K562 (cell line): ENCODE measurements around the gene AUNIP. TPM values are rescaled to one million over a fixed set of nuclear protein-coding genes. Genes with fewer than 3 reads are reported as not detected.
A peak's percentile ranks its signal among the peaks of the same experiment; 100 is the strongest.

Experiments used
- CCNT2 ChIP-seq: IDR thresholded peaks from 2 replicates; pipeline ENCODE4 v1.6.1; 2011; ENCODE audit warnings: borderline replicate concordance, low read depth, mild to moderate bottlenecking, moderate library complexity, mixed read lengths, low read length; ENCODE audit not compliant: insufficient read length; ENCODE audit errors: extremely low read depth
- CHD2 ChIP-seq: IDR thresholded peaks from 2 replicates; pipeline ENCODE4 v1.6.1; 2011; ENCODE audit warnings: low read depth, low read length
- E2F3 ChIP-seq: fragments of 250-450 bp; sonication (Bioruptor Pico); IDR thresholded peaks from 2 replicates; pipeline ENCODE4 v1.4.0; 2020; ENCODE audit warnings: mild to moderate bottlenecking
- ELF2 ChIP-seq: fragments of 250-450 bp; sonication (Bioruptor Pico); IDR thresholded peaks from 2 replicates; pipeline ENCODE4 v1.5.0; 2021; ENCODE audit warnings: mild to moderate bottlenecking
- KAT7 ChIP-seq: sonication (generic); formaldehyde crosslinking; IDR thresholded peaks from 2 replicates; pipeline ENCODE4 v1.8.0; 2022; ENCODE audit warnings: missing genetic modification reagents, mild to moderate bottlenecking, borderline replicate concordance
- KLF10 ChIP-seq: fragments of 250-450 bp; sonication (Bioruptor Pico); IDR thresholded peaks from 2 replicates; pipeline ENCODE4 v1.6.1; 2021; ENCODE audit warnings: matching md5 sums
- NBN ChIP-seq: fragments of 450-650 bp; IDR thresholded peaks from 2 replicates; pipeline ENCODE4 v1.6.1; 2016; ENCODE audit warnings: low read depth, mild to moderate bottlenecking
- NUFIP1 ChIP-seq: fragments of 450-650 bp; IDR thresholded peaks from 2 replicates; pipeline ENCODE4 v1.6.1; 2018; ENCODE audit not compliant: partially characterized antibody
- PHF8 ChIP-seq: fragments of 200-600 bp; sonication (generic); IDR thresholded peaks from 2 replicates; pipeline ENCODE4 v1.6.1; 2012; ENCODE audit warnings: mixed run types, mild to moderate bottlenecking, inconsistent platforms, low read length, moderate library complexity, borderline replicate concordance
- SAFB2 ChIP-seq: fragments of 200-400 bp; formaldehyde crosslinking; IDR thresholded peaks from 2 replicates; pipeline ENCODE4 v1.6.1; 2018; ENCODE audit warnings: borderline replicate concordance, low read length, low read depth, moderate library complexity; ENCODE audit not compliant: severe bottlenecking
- SRSF9 ChIP-seq: fragments of 200-400 bp; formaldehyde crosslinking; IDR thresholded peaks from 2 replicates; pipeline ENCODE4 v1.6.1; 2017; ENCODE audit warnings: low read depth, low read length, borderline replicate concordance
- ZBTB8A ChIP-seq: fragments of 450-650 bp; IDR thresholded peaks from 2 replicates; pipeline ENCODE4 v1.6.1; 2018; ENCODE audit warnings: mild to moderate bottlenecking, moderate library complexity; ENCODE audit not compliant: partially characterized antibody
- ZNF24 ChIP-seq: fragments of 450-650 bp; IDR thresholded peaks from 2 replicates; pipeline ENCODE4 v1.6.1; 2016
- ZNF316 ChIP-seq: fragments of 450-650 bp; IDR thresholded peaks from 2 replicates; pipeline ENCODE4 v1.6.1; 2016
- ZNF436 ChIP-seq: fragments of 250-450, 450-650 bp; sonication (Bioruptor Pico); formaldehyde crosslinking; IDR thresholded peaks from 2 replicates; pipeline ENCODE4 v1.7.0; 2020; ENCODE audit warnings: mild to moderate bottlenecking
- ZNF507 ChIP-seq: conservative IDR thresholded peaks from 2 replicates; pipeline ENCODE4 v1.6.1; 2017; ENCODE audit warnings: missing genetic modification characterization, missing compliant biosample characterization
- ZNF699 ChIP-seq: fragments of 250-450 bp; sonication (Bioruptor Pico); IDR thresholded peaks from 2 replicates; pipeline ENCODE4 v1.8.0; 2021; ENCODE audit warnings: mild to moderate bottlenecking, moderate library complexity; ENCODE audit not compliant: insufficient replicate concordance
- polyA plus RNA-seq, 8 experiments: library from polyadenylated mRNA; depleted of rRNA in 4 of 8; stranded (reverse) in 5 of 8; unstranded in 3 of 8; fragments of >200 nt; fragmentation: Nextera tagmentation in 2 of 8; fragmentation: Illumina TruSeq in 1 of 8; extraction: Ambion mirVana in 2 of 8; extraction: Trizol in 1 of 8; gene quantifications; 2 replicates each; pipeline versions ENCODE4 v1.2.1 to v1.2.3, GENCODE V29; 2011 to 2014; ENCODE audit warnings: inconsistent platforms in 1 of 8, missing spikeins in 1 of 8
- total RNA-seq, 7 experiments: library from RNA; depleted of rRNA in 6 of 7; stranded (reverse); fragments of >200 nt in 6 of 7; fragmentation: Illumina TruSeq in 2 of 7; extraction: Trizol in 2 of 7; gene quantifications; 2 replicates each; pipeline versions ENCODE4 v1.2.1 to v1.2.3, GENCODE V29; 2011 to 2021; ENCODE audit warnings: low replicate concordance in 1 of 7
- TF ChIP-seq, protein P1 (sequence below): sonication (generic); formaldehyde crosslinking; IDR thresholded peaks from 2 replicates; pipeline ENCODE4 v1.8.0; 2022; ENCODE audit warnings: mild to moderate bottlenecking, missing genetic modification reagents
- TF ChIP-seq, protein P2 (sequence below): fragments of 450-650 bp; conservative IDR thresholded peaks from 2 replicates; pipeline ENCODE4 v1.6.1; 2016; ENCODE audit warnings: missing genetic modification characterization, low read depth, mild to moderate bottlenecking, missing compliant biosample characterization, moderate library complexity
- TF ChIP-seq, protein P3 (sequence below): fragments of 250-450 bp; sonication (Bioruptor Pico); IDR thresholded peaks from 2 replicates; pipeline ENCODE4 v1.5.0; 2020; ENCODE audit warnings: mild to moderate bottlenecking, borderline replicate concordance
- TF ChIP-seq, protein P4 (sequence below): fragments of 250-450 bp; sonication (Bioruptor Pico); IDR thresholded peaks from 2 replicates; pipeline ENCODE4 v1.8.0; 2022; ENCODE audit warnings: inconsistent platforms, mild to moderate bottlenecking, moderate library complexity, borderline replicate concordance
- TF ChIP-seq, protein P5 (sequence below): fragments of 450-650 bp; IDR thresholded peaks from one replicate; pipeline ENCODE4 v1.6.1; 2018; ENCODE audit warnings: mild to moderate bottlenecking, moderate library complexity; ENCODE audit not compliant: partially characterized antibody

Gene AUNIP
- total and polyA plus RNA-seq, 9 of the 15 experiments (the other 6 are each of a cell fraction or from before 2014, with no cell fraction given) = 12.1 to 53.8 (median 47.1) TPM

DNA sequence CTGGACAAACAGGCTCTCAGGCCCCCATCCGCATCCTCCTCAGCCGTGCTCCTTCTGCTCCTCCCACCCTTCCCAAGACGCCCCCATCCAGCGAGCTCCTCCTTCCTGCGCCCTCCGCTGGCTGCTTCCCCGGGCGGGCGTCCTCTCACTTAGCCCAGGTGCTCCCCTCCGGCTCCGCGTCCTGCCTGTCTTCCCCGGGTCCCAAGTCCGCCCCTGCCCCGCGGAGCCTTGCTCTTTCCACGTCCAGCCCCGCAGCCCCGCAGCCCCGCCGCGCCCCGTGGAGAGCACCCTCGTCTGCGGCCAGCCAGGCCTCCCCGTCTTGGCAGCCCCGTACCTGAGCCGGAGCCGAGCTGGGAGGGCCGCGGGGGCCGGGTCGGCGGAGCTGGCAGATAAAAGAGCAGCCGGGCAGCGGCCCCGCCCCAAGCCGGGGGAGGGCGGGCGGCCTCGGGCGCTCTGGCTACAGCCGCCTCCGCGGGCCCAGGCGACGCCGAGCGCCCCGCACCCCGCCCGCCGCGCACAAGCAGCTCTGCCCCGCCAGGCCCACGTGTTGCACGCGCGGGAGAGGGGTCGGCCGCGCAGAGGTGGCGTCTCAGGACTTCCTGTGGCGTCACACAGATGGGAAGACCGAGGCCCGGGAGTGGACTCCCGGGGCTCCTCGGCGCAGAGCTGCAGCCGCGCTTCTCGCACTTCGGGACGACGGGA, 16.0 kb upstream of the AUNIP start, which contains the start of gene PAQR7 (continued):
- TF ChIP-seq, protein P1, sequence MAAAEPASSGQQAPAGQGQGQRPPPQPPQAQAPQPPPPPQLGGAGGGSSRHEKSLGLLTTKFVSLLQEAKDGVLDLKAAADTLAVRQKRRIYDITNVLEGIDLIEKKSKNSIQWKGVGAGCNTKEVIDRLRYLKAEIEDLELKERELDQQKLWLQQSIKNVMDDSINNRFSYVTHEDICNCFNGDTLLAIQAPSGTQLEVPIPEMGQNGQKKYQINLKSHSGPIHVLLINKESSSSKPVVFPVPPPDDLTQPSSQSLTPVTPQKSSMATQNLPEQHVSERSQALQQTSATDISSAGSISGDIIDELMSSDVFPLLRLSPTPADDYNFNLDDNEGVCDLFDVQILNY (CRISPR knock-in tag) = peak; percentile 83; the same call in 1 of the 2 replicates
- no peak for TF ChIP-seq ZNF316
- TF ChIP-seq, protein P2, sequence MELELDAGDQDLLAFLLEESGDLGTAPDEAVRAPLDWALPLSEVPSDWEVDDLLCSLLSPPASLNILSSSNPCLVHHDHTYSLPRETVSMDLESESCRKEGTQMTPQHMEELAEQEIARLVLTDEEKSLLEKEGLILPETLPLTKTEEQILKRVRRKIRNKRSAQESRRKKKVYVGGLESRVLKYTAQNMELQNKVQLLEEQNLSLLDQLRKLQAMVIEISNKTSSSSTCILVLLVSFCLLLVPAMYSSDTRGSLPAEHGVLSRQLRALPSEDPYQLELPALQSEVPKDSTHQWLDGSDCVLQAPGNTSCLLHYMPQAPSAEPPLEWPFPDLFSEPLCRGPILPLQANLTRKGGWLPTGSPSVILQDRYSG (tag) = no peak
- TF ChIP-seq ZNF24 = 0 out of 2 replicates have a peak, but pooled peaks have one; percentile 38
- TF ChIP-seq, protein P3, sequence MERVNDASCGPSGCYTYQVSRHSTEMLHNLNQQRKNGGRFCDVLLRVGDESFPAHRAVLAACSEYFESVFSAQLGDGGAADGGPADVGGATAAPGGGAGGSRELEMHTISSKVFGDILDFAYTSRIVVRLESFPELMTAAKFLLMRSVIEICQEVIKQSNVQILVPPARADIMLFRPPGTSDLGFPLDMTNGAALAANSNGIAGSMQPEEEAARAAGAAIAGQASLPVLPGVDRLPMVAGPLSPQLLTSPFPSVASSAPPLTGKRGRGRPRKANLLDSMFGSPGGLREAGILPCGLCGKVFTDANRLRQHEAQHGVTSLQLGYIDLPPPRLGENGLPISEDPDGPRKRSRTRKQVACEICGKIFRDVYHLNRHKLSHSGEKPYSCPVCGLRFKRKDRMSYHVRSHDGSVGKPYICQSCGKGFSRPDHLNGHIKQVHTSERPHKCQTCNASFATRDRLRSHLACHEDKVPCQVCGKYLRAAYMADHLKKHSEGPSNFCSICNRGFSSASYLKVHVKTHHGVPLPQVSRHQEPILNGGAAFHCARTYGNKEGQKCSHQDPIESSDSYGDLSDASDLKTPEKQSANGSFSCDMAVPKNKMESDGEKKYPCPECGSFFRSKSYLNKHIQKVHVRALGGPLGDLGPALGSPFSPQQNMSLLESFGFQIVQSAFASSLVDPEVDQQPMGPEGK = no peak
- no peak for TF ChIP-seq KLF10 (CRISPR knock-in tag)
- no peak for TF ChIP-seq NUFIP1
- TF ChIP-seq, protein P4, sequence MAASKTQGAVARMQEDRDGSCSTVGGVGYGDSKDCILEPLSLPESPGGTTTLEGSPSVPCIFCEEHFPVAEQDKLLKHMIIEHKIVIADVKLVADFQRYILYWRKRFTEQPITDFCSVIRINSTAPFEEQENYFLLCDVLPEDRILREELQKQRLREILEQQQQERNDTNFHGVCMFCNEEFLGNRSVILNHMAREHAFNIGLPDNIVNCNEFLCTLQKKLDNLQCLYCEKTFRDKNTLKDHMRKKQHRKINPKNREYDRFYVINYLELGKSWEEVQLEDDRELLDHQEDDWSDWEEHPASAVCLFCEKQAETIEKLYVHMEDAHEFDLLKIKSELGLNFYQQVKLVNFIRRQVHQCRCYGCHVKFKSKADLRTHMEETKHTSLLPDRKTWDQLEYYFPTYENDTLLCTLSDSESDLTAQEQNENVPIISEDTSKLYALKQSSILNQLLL (CRISPR knock-in tag) = no peak
- TF ChIP-seq, protein P5, sequence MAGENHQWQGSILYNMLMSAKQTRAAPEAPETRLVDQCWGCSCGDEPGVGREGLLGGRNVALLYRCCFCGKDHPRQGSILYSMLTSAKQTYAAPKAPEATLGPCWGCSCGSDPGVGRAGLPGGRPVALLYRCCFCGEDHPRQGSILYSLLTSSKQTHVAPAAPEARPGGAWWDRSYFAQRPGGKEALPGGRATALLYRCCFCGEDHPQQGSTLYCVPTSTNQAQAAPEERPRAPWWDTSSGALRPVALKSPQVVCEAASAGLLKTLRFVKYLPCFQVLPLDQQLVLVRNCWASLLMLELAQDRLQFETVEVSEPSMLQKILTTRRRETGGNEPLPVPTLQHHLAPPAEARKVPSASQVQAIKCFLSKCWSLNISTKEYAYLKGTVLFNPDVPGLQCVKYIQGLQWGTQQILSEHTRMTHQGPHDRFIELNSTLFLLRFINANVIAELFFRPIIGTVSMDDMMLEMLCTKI = no peak
- no peak for TF ChIP-seq ELF2 (CRISPR knock-in tag)
- peak; percentile 58 for TF ChIP-seq NBN
- TF ChIP-seq KAT7 (CRISPR knock-in tag) = no peak
- no peak for TF ChIP-seq ZNF699 (CRISPR knock-in tag)
- peak; percentile 70; the same call in 1 of the 2 replicates for TF ChIP-seq PHF8
- no peak; the same call in none of the 2 replicates for TF ChIP-seq CHD2
- TF ChIP-seq SRSF9 = no peak
- no peak for TF ChIP-seq SAFB2
- no peak for TF ChIP-seq ZNF436 (CRISPR knock-in tag)
- no peak for TF ChIP-seq ZBTB8A
- no peak for TF ChIP-seq ZNF507 (tag)
- peak; percentile 89 for TF ChIP-seq E2F3 (CRISPR knock-in tag)
- TF ChIP-seq CCNT2 = peak; percentile 93
